Measurements from ENCODE around the gene KCNK13. TPM values are rescaled to one million over a fixed set of nuclear protein-coding genes. Genes with fewer than 3 reads are reported as not detected.

Gene KCNK13
- total RNA-seq, 1 experiment from 2014 or later: not detected

DNA sequence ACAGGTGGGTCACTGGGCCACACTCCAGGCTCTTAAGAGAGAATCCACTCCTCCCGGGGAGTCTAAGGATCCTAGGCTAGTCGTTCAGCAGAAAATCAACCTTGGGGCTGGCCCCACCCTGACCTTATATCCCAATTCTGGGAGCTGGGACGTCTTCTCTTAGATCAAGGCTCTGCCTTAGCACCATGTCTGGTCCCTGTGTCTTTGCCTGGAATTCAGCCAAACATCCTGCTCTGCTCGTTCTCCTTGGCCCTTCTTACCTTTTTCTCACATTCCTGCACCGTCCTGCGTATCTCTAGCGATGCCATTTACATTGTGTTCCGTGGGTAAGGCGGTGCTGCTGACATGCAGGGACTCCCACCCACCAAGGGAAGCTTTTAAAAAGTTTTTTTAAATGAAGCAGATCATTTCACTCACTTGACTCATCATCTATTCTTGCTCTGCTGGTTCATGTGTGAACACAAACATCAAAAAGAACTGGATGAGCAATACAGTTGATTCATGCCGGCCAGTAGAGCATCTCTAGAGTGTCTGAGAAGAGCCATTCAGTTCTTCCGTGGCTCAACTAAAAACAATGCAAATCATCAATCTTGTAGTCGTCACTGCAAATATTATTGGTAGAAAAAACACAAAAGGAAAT, 50.2 kb downstream of the KCNK13 start:
- ChIA-PET POLR2A (no interaction called here), CTCF (no interaction called here)
- Histone ChIP-seq H3K27ac (ENCODE audit: low read length) (no peak overlapping the region), H3K4me1 (ENCODE audit: control insufficient read depth, insufficient read depth, low read length) (no peaks in the 10 kb centered on the region), H3K36me3 (ENCODE audit: control insufficient read depth, insufficient read depth, low read length) (no peaks in the 10 kb centered on the region), H3K4me3 (ENCODE audit: low read depth in 2 of 2, low read length in 2 of 2) (no peak overlapping the region), H3K27me3 (ENCODE audit: control insufficient read depth, insufficient read depth, low read length) (peaks cover 7% of the 10 kb centered on the region; the same call in 1 of the 2 replicates), H3K9me3 (ENCODE audit: control insufficient read depth, insufficient read depth, low read depth, low read length) (no peaks in the 10 kb centered on the region)
- in situ Hi-C loops (cut with HindIII; ENCODE audit: low pct_unique_long_range_greater_than_20kb, low sequenced_read_pairs) (no loop called here), intact Hi-C loops (cut with micrococcal nuclease; ENCODE audit: unreplicated experiment) (loop anchor here (5.0 kb wide), 1 partner anchor 125 kb away; no protein-coding TSS in a partner anchor)
- ATAC-seq (no peak), DNase-seq (ENCODE audit: low read depth, low spot score) (no peak)
- TF ChIP-seq SIN3A (IDR thresholded peaks at IDR 0.05; ENCODE audit: borderline replicate concordance, insufficient read depth, low read depth, low read length) (no peak), TCF7L2 (IDR thresholded peaks at IDR 0.05; ENCODE audit: low read depth, low read length) (no peak), POLR2AphosphoS5 (IDR thresholded peaks at IDR 0.05; ENCODE audit: low read depth, low read length) (no peak)
- TF ChIP-seq, protein P1, sequence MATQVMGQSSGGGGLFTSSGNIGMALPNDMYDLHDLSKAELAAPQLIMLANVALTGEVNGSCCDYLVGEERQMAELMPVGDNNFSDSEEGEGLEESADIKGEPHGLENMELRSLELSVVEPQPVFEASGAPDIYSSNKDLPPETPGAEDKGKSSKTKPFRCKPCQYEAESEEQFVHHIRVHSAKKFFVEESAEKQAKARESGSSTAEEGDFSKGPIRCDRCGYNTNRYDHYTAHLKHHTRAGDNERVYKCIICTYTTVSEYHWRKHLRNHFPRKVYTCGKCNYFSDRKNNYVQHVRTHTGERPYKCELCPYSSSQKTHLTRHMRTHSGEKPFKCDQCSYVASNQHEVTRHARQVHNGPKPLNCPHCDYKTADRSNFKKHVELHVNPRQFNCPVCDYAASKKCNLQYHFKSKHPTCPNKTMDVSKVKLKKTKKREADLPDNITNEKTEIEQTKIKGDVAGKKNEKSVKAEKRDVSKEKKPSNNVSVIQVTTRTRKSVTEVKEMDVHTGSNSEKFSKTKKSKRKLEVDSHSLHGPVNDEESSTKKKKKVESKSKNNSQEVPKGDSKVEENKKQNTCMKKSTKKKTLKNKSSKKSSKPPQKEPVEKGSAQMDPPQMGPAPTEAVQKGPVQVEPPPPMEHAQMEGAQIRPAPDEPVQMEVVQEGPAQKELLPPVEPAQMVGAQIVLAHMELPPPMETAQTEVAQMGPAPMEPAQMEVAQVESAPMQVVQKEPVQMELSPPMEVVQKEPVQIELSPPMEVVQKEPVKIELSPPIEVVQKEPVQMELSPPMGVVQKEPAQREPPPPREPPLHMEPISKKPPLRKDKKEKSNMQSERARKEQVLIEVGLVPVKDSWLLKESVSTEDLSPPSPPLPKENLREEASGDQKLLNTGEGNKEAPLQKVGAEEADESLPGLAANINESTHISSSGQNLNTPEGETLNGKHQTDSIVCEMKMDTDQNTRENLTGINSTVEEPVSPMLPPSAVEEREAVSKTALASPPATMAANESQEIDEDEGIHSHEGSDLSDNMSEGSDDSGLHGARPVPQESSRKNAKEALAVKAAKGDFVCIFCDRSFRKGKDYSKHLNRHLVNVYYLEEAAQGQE (IDR thresholded peaks at IDR 0.05; ENCODE audit: insufficient read depth in 1 of 2, low read depth in 2 of 2, low read length in 1 of 2): no peak
- TF ChIP-seq, protein P2, sequence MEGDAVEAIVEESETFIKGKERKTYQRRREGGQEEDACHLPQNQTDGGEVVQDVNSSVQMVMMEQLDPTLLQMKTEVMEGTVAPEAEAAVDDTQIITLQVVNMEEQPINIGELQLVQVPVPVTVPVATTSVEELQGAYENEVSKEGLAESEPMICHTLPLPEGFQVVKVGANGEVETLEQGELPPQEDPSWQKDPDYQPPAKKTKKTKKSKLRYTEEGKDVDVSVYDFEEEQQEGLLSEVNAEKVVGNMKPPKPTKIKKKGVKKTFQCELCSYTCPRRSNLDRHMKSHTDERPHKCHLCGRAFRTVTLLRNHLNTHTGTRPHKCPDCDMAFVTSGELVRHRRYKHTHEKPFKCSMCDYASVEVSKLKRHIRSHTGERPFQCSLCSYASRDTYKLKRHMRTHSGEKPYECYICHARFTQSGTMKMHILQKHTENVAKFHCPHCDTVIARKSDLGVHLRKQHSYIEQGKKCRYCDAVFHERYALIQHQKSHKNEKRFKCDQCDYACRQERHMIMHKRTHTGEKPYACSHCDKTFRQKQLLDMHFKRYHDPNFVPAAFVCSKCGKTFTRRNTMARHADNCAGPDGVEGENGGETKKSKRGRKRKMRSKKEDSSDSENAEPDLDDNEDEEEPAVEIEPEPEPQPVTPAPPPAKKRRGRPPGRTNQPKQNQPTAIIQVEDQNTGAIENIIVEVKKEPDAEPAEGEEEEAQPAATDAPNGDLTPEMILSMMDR (IDR thresholded peaks at IDR 0.05): no peak
- no TSS peak for BruUV-seq (replicated peaks)

DNA sequence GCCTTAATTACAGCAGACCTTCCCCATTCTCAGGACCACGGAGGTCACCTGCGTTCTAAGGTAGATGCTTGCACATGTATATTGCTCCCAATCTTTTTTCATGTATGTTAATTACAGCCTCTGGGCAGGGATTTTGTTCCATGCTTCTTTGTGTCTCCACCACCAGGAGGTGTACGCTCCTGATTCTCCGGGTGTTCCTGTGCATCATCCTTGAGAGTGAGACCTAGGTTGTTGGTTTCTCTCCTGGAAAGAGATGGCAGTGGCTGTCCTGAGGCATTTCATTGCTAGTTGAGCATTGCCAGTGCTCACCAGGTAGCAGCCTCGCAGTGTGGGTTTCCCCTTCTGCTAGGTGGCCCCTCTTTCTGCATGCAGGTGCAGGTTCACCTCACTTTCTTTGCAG, 52.8 kb downstream of the KCNK13 start:
- TF ChIP-seq, protein P2 (IDR thresholded peaks at IDR 0.05): peak; percentile 34; the same call in 1 of the 2 replicates
- TF ChIP-seq TCF7L2 (IDR thresholded peaks at IDR 0.05; ENCODE audit: low read depth, low read length): no peak
- intact Hi-C loops (cut with micrococcal nuclease; ENCODE audit: unreplicated experiment): loop anchor here (5.0 kb wide), 1 partner anchor 123 kb away; no protein-coding TSS in a partner anchor
- Histone ChIP-seq H3K9me3 (ENCODE audit: control insufficient read depth, insufficient read depth, low read depth, low read length) (no peaks in the 10 kb centered on the region), H3K4me1 (ENCODE audit: control insufficient read depth, insufficient read depth, low read length) (no peaks in the 10 kb centered on the region), H3K4me3 (ENCODE audit: low read depth in 2 of 2, low read length in 2 of 2) (no peak overlapping the region), H3K27ac (ENCODE audit: low read length) (no peak overlapping the region), H3K36me3 (ENCODE audit: control insufficient read depth, insufficient read depth, low read length) (no peaks in the 10 kb centered on the region), H3K27me3 (ENCODE audit: control insufficient read depth, insufficient read depth, low read length) (peaks cover 7% of the 10 kb centered on the region; the same call in 1 of the 2 replicates)
- BruUV-seq (replicated peaks): no TSS peak
- CTCF ChIA-PET: no interaction called here
- DNase-seq (ENCODE audit: low read depth, low spot score) (no peak), ATAC-seq (no peak)
- in situ Hi-C loops (cut with HindIII; ENCODE audit: low pct_unique_long_range_greater_than_20kb, low sequenced_read_pairs): no loop called here
- POLR2A ChIA-PET: no interaction called here

Measured in Panc1 (cell line).